K562 (cell line): ENCODE results near the gene KRT222. TPM values are rescaled to one million over a fixed set of nuclear protein-coding genes. Genes with fewer than 3 reads are reported as not detected.

Source experiments
- KAT2B ChIP-seq: IDR thresholded peaks from one replicate; pipeline ENCODE4 v1.6.1; 2012; ENCODE audit warnings: low read depth, mild to moderate bottlenecking, control low read depth, inconsistent platforms, low read length, moderate library complexity
- MAFG ChIP-seq: fragments of 450-650 bp; conservative IDR thresholded peaks from 2 replicates; pipeline ENCODE4 v1.6.1; 2016; ENCODE audit warnings: missing genetic modification characterization, missing compliant biosample characterization
- SIN3A ChIP-seq, 2 experiments: fragments of 150-350 bp in 1 of 2; IDR thresholded peaks; 2 replicates each; pipeline ENCODE4 v1.6.1; 2011 to 2016; ENCODE audit warnings: borderline replicate concordance in 2 of 2, low read depth in 2 of 2, low read length in 2 of 2, mild to moderate bottlenecking in 2 of 2, moderate library complexity in 2 of 2; ENCODE audit not compliant: control insufficient read depth in 1 of 2
- SMC3 ChIP-seq: conservative IDR thresholded peaks from 2 replicates; pipeline ENCODE4 v1.6.1; 2011; ENCODE audit warnings: low read depth, low read length, improper control_type of control experiment; ENCODE audit not compliant: insufficient read depth
- U2AF2 ChIP-seq: fragments of 200-400 bp; formaldehyde crosslinking; optimal IDR thresholded peaks from 2 replicates; pipeline ENCODE3; 2017; ENCODE audit warnings: low read depth, mild to moderate bottlenecking, low read length
- polyA plus RNA-seq, 8 experiments: library from polyadenylated mRNA; depleted of rRNA in 4 of 8; stranded (reverse) in 5 of 8; unstranded in 3 of 8; fragments of >200 nt; fragmentation: Nextera tagmentation in 2 of 8; fragmentation: Illumina TruSeq in 1 of 8; extraction: Ambion mirVana in 2 of 8; extraction: Trizol in 1 of 8; gene quantifications; 2 replicates each; pipeline versions ENCODE4 v1.2.1 to v1.2.3, GENCODE V29; 2011 to 2014; ENCODE audit warnings: inconsistent platforms in 1 of 8, missing spikeins in 1 of 8
- total RNA-seq, 7 experiments: library from RNA; depleted of rRNA in 6 of 7; stranded (reverse); fragments of >200 nt in 6 of 7; fragmentation: Illumina TruSeq in 2 of 7; extraction: Trizol in 2 of 7; gene quantifications; 2 replicates each; pipeline versions ENCODE4 v1.2.1 to v1.2.3, GENCODE V29; 2011 to 2021; ENCODE audit warnings: low replicate concordance in 1 of 7
- TF ChIP-seq, protein P1 (sequence below): fragments of 450-650 bp; IDR thresholded peaks from 2 replicates; pipeline ENCODE4 v1.6.1; 2016; ENCODE audit warnings: mild to moderate bottlenecking, moderate library complexity
- TF ChIP-seq, protein P2 (sequence below), 3 experiments: fragments of 200-800 bp in 1 of 3; fragments of 250-450 bp in 1 of 3; fragments of 450-650 bp in 1 of 3; sonication (Bioruptor Pico) in 1 of 3; sonication (Bioruptor generic) in 1 of 3; formaldehyde crosslinking in 1 of 3; IDR thresholded peaks; 2 replicates each; pipeline versions ENCODE4 v1.6.1 to v1.8.0; 2016 to 2022; ENCODE audit warnings: mild to moderate bottlenecking in 2 of 3, missing genetic modification characterization in 2 of 3, missing compliant biosample characterization in 1 of 3, moderate library complexity in 1 of 3

KRT222 gene
- total and polyA plus RNA-seq, 9 of the 15 experiments (the other 6 are each of a cell fraction or from before 2014, with no cell fraction given), result 0.03 to 0.11 (median 0.05) TPM; not detected in 5

DNA sequence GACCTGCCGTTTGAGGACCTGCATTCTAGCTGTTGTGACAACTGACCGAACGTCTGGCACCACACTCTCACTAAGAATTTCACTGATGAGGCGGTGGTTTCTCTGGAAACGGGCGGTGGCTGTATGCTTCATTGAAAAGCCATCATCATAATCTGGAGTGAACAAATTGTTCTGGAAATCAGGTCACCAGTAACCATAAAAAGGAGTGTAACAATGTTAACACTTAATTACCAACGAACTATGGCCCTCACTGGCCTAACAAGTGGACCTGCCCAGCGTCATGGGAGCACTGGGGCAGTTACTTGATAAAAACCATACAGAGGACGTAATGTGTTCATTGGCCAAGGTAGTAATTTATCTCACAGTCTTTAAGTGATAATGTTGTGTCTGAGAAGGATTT lies 32.8 kb downstream of the KRT222 start (continued):
- TF ChIP-seq, protein P1, sequence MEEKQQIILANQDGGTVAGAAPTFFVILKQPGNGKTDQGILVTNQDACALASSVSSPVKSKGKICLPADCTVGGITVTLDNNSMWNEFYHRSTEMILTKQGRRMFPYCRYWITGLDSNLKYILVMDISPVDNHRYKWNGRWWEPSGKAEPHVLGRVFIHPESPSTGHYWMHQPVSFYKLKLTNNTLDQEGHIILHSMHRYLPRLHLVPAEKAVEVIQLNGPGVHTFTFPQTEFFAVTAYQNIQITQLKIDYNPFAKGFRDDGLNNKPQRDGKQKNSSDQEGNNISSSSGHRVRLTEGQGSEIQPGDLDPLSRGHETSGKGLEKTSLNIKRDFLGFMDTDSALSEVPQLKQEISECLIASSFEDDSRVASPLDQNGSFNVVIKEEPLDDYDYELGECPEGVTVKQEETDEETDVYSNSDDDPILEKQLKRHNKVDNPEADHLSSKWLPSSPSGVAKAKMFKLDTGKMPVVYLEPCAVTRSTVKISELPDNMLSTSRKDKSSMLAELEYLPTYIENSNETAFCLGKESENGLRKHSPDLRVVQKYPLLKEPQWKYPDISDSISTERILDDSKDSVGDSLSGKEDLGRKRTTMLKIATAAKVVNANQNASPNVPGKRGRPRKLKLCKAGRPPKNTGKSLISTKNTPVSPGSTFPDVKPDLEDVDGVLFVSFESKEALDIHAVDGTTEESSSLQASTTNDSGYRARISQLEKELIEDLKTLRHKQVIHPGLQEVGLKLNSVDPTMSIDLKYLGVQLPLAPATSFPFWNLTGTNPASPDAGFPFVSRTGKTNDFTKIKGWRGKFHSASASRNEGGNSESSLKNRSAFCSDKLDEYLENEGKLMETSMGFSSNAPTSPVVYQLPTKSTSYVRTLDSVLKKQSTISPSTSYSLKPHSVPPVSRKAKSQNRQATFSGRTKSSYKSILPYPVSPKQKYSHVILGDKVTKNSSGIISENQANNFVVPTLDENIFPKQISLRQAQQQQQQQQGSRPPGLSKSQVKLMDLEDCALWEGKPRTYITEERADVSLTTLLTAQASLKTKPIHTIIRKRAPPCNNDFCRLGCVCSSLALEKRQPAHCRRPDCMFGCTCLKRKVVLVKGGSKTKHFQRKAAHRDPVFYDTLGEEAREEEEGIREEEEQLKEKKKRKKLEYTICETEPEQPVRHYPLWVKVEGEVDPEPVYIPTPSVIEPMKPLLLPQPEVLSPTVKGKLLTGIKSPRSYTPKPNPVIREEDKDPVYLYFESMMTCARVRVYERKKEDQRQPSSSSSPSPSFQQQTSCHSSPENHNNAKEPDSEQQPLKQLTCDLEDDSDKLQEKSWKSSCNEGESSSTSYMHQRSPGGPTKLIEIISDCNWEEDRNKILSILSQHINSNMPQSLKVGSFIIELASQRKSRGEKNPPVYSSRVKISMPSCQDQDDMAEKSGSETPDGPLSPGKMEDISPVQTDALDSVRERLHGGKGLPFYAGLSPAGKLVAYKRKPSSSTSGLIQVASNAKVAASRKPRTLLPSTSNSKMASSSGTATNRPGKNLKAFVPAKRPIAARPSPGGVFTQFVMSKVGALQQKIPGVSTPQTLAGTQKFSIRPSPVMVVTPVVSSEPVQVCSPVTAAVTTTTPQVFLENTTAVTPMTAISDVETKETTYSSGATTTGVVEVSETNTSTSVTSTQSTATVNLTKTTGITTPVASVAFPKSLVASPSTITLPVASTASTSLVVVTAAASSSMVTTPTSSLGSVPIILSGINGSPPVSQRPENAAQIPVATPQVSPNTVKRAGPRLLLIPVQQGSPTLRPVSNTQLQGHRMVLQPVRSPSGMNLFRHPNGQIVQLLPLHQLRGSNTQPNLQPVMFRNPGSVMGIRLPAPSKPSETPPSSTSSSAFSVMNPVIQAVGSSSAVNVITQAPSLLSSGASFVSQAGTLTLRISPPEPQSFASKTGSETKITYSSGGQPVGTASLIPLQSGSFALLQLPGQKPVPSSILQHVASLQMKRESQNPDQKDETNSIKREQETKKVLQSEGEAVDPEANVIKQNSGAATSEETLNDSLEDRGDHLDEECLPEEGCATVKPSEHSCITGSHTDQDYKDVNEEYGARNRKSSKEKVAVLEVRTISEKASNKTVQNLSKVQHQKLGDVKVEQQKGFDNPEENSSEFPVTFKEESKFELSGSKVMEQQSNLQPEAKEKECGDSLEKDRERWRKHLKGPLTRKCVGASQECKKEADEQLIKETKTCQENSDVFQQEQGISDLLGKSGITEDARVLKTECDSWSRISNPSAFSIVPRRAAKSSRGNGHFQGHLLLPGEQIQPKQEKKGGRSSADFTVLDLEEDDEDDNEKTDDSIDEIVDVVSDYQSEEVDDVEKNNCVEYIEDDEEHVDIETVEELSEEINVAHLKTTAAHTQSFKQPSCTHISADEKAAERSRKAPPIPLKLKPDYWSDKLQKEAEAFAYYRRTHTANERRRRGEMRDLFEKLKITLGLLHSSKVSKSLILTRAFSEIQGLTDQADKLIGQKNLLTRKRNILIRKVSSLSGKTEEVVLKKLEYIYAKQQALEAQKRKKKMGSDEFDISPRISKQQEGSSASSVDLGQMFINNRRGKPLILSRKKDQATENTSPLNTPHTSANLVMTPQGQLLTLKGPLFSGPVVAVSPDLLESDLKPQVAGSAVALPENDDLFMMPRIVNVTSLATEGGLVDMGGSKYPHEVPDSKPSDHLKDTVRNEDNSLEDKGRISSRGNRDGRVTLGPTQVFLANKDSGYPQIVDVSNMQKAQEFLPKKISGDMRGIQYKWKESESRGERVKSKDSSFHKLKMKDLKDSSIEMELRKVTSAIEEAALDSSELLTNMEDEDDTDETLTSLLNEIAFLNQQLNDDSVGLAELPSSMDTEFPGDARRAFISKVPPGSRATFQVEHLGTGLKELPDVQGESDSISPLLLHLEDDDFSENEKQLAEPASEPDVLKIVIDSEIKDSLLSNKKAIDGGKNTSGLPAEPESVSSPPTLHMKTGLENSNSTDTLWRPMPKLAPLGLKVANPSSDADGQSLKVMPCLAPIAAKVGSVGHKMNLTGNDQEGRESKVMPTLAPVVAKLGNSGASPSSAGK, result no peak
- TF ChIP-seq MAFG (tag) (no peak), SMC3 (no peak), KAT2B (no peak), U2AF2 (no peak), SIN3A (IDR thresholded peaks at IDR 0.05; ENCODE audit: borderline replicate concordance in 2 of 2, control insufficient read depth in 1 of 2, low read depth in 2 of 2, low read length in 2 of 2) (no peak)
- TF ChIP-seq, protein P2, sequence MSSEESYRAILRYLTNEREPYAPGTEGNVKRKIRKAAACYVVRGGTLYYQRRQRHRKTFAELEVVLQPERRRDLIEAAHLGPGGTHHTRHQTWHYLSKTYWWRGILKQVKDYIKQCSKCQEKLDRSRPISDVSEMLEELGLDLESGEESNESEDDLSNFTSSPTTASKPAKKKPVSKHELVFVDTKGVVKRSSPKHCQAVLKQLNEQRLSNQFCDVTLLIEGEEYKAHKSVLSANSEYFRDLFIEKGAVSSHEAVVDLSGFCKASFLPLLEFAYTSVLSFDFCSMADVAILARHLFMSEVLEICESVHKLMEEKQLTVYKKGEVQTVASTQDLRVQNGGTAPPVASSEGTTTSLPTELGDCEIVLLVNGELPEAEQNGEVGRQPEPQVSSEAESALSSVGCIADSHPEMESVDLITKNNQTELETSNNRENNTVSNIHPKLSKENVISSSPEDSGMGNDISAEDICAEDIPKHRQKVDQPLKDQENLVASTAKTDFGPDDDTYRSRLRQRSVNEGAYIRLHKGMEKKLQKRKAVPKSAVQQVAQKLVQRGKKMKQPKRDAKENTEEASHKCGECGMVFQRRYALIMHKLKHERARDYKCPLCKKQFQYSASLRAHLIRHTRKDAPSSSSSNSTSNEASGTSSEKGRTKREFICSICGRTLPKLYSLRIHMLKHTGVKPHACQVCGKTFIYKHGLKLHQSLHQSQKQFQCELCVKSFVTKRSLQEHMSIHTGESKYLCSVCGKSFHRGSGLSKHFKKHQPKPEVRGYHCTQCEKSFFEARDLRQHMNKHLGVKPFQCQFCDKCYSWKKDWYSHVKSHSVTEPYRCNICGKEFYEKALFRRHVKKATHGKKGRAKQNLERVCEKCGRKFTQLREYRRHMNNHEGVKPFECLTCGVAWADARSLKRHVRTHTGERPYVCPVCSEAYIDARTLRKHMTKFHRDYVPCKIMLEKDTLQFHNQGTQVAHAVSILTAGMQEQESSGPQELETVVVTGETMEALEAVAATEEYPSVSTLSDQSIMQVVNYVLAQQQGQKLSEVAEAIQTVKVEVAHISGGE (CRISPR knock-in tag; IDR thresholded peaks at IDR 0.05), result no peak
